LNCAP (cell line): ENCODE data around the gene MAN1A1.

ENCODE experiments used
- TF ChIP-seq, protein P1 (sequence below): fragments of 450-650 bp; IDR thresholded peaks from 2 replicates; pipeline ENCODE4 v1.5.1; 2017; ENCODE audit warnings: mild to moderate bottlenecking

MAN1A1 gene

DNA sequence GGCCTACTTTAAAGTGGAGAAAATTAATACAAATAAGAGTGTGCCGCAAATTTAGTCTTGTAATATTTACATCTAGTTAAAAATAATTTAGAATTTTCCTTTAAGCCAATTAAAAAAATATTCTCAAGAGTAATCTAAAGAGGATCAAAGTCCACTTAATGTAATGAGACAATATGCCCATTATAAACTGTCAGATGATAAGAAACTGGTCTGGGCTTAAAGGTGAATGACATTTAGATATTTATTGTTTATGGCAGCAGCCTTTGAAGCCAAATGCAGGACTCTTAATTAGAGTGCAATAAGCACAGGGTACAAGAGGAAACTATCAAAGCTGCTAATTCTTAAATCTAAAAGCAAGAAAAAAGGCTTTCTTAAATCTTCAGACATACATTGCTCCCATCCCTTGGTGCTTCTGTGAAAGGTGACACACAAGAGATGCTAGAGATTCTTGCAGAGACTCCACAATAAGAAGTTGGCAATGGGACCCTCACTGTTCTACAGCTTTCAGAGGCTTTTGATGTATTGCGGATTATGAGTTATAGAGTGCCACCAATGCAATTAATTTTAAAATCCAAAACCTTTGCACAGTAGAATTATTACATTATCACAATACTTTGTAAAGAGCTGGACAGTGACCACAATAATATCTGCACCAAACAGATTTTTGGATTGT lies 116.1 kb downstream of the MAN1A1 start:
- TF ChIP-seq, protein P1, sequence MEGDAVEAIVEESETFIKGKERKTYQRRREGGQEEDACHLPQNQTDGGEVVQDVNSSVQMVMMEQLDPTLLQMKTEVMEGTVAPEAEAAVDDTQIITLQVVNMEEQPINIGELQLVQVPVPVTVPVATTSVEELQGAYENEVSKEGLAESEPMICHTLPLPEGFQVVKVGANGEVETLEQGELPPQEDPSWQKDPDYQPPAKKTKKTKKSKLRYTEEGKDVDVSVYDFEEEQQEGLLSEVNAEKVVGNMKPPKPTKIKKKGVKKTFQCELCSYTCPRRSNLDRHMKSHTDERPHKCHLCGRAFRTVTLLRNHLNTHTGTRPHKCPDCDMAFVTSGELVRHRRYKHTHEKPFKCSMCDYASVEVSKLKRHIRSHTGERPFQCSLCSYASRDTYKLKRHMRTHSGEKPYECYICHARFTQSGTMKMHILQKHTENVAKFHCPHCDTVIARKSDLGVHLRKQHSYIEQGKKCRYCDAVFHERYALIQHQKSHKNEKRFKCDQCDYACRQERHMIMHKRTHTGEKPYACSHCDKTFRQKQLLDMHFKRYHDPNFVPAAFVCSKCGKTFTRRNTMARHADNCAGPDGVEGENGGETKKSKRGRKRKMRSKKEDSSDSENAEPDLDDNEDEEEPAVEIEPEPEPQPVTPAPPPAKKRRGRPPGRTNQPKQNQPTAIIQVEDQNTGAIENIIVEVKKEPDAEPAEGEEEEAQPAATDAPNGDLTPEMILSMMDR = no peak

DNA sequence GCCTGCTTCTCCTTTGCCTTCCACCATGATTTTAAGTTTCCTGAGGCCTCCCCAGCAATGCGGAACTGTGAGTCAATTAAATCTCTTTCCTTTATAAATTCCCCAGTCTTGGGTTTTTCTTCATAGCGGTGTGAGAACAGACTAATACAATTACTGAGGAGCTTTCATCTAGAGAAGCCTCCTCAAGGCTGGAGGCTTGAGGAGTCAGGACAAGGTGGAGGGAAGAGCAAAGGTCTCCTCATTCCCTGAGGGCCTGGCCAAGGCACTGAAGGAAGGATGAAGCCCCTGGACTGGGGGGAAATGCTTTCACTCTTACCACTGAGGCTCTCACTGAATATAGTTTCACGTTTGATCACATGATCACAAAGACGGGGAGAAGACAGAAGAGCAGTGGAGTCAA lies 118.2 kb downstream of the MAN1A1 start:
- TF ChIP-seq, protein P1 = no peak

DNA sequence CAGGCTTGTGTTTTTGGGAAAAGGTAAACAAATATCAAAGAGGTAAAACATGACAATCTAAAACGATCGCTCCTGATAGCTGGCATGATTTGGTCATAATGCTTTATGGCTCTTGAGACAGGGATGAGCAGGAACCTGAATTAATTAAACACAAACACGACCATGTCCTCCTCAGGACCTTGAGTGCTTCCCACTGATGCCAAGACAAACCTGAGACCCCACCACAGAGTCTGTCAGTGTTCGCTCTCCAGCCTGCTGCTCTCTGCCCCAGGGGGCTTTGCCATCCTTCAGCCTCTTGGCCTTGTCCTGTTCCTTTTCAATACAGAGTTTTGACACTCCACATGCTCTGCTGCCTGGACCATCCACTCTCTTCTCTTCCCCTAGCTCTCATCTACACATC lies 119.4 kb downstream of the MAN1A1 start:
- TF ChIP-seq, protein P1 = no peak

DNA sequence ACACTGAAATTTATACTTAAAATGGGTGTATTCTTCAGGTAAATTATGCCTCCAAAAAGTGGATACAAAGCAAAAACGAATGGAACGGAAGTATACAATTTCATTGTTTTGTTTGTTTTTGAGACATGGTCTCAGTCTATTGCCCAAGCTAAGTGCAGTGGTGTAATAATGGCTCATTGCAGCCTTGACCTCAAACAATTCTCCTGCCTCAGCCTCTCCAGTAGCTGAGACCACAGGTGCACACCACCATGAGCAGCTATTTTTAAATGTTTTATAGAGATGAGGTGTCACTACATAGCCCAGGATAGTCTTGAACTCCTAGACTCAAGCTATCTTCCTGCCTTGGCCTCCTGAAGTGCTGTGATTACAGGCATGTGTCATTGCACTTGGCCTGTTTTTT lies 122.2 kb downstream of the MAN1A1 start:
- TF ChIP-seq, protein P1 = no peak

DNA sequence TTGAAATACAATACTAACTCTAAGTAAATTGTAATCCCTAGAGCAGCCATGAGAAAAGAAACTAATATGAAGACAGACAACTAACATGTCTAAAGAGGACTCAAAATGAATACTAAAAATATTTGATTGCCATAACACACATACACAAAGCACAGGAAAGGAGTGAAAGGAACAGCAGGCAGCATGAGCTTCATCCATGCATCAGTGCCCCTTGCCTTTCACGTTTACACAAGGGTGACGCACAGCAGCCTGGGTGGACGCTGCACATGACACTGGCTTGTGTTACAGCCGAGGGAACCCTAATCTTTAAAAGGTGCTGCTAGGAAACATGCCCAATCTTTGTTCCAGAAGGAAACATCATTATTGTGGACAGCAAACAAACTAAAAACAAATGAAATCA lies 123.5 kb downstream of the MAN1A1 start:
- TF ChIP-seq, protein P1 = no peak

DNA sequence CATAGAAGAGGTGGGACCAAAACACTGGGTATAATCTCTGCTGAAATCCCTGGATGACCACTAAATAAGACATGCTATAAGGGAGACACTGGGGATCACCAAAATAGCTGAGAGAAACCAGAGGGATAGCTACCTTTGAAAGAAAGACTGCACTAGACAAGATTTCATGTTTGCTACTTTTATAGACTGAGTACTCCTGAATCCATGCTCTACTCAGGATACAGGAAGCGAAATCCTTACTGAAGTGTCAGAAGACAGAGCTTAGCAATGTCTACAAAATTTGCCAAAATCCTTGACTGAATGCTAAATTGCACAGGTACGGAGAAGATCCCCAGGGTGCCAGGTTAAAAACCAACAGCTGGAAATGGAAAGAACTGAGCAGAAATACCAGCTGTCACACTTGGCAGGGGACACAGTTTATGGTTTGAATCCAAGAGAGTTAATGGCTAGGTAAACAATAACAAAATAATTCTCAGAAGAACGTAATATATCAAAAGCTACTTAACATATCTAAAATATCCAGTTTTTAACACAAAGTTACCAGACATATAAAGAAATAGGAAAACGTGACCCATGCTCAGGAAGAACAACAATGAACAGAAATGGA lies 125.4 kb downstream of the MAN1A1 start:
- TF ChIP-seq, protein P1 = no peak

DNA sequence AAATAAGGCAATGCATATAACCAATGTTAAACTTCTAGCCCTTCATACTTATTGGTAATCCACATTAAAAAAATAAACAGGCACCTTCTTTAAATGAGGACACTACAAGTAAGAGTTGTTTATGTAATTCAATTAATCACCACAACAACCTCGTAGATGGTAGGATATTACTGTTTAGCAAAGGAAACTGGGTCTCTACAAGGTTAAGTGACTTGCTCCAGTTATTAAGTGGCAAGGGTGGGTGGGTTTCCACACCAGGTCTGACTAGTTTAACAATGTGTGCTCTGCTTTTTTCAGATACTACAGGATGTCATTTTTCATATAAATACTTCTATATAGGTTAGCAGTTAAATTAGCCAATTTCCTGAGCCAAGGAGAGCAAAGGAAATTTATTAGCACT lies 129.1 kb downstream of the MAN1A1 start:
- TF ChIP-seq, protein P1 = no peak
